ENCODE measurements around the gene FTH1.

GRCh38 chr11:61925736-61926135 lies 41.7 kb downstream of the FTH1 start:
- no peak for TF ChIP-seq CTCF (IDR thresholded peaks at IDR 0.05)
- no peak for TF ChIP-seq POLR2A (IDR thresholded peaks at IDR 0.05)
